ENCODE data around the gene IL27RA. TPM values are rescaled to one million over a fixed set of nuclear protein-coding genes. Genes with fewer than 3 reads are reported as not detected.

Gene IL27RA
- total RNA-seq, 1 experiment from 2014 or later = 7.8 TPM

DNA sequence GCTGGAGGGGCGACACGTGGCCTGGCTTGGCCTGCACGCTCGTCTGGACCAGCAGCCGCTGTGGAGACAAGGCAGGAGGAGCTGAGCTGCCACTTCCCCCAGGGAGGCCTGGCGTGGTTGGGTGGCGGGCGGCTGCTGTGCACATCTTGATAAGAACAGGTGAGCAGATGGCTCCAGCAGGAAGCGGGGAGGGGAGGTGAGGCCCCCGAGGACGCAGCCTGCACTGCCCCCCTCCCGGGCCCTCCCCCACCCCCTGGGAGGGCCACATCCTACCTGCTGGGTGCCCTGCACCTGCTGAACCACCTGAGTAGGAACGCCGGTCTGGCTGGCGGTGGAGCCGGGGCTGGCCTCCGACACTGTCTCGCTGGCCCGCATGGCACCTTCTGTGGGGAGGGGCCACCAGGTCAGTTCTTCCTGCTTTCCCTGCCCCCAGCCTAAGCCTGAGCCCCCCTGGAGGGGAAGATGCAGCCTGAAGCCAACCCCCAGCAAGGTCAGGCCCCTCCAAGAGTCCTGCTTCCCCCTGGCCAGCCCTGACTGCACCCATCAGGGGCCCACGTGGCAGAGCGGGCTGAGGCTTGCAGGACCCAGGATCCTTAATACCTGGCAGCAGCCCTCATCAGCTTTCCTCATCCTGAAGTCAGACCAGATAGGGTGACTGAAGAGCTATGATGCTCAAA is 48.2 kb upstream of the IL27RA start:
- POLR2A ChIA-PET (ENCODE audit: unreplicated experiment) = no interaction called here
- DNase-seq = no peak
- H3K27me3 ChIP-seq (ENCODE audit: insufficient read depth, low read depth) = no peaks in the 10 kb centered on the region
- TF ChIP-seq EZH2 (IDR thresholded peaks at IDR 0.05; ENCODE audit: low read depth) = no peak
- TF ChIP-seq, protein P1, sequence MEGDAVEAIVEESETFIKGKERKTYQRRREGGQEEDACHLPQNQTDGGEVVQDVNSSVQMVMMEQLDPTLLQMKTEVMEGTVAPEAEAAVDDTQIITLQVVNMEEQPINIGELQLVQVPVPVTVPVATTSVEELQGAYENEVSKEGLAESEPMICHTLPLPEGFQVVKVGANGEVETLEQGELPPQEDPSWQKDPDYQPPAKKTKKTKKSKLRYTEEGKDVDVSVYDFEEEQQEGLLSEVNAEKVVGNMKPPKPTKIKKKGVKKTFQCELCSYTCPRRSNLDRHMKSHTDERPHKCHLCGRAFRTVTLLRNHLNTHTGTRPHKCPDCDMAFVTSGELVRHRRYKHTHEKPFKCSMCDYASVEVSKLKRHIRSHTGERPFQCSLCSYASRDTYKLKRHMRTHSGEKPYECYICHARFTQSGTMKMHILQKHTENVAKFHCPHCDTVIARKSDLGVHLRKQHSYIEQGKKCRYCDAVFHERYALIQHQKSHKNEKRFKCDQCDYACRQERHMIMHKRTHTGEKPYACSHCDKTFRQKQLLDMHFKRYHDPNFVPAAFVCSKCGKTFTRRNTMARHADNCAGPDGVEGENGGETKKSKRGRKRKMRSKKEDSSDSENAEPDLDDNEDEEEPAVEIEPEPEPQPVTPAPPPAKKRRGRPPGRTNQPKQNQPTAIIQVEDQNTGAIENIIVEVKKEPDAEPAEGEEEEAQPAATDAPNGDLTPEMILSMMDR (conservative IDR thresholded peaks at IDR 0.05) = no peak
- peaks cover 6% of the 10 kb centered on the region; the same call in 1 of the 2 replicates for H4K20me1 ChIP-seq (ENCODE audit: insufficient read depth)
- no peak overlapping the region for H3K27ac ChIP-seq
- H2AFZ ChIP-seq = no peak overlapping the region
- H3K9me2 ChIP-seq (ENCODE audit: insufficient read depth) = no peaks in the 10 kb centered on the region
- H3K4me1 ChIP-seq (replicated peaks; ENCODE audit: insufficient read depth) = no peaks in the 10 kb centered on the region
- no peaks in the 10 kb centered on the region for H3K79me2 ChIP-seq (ENCODE audit: low read depth)
- H3K36me3 ChIP-seq (ENCODE audit: low read depth) = no peaks in the 10 kb centered on the region
- intact Hi-C loops (cut with micrococcal nuclease; ENCODE audit: unreplicated experiment) = no loop called here
- H3F3A ChIP-seq (ENCODE audit: insufficient read depth, low read depth) = 0 out of 2 replicates have a peak, but pooled peaks cover 5% of the 10 kb centered on the region
- H3K4me3 ChIP-seq = no peak overlapping the region
- no TSS peak for BruUV-seq (replicated peaks)
- CTCF ChIA-PET = no interaction called here
- H3K9me3 ChIP-seq (ENCODE audit: insufficient read depth, low read depth) = no peaks in the 10 kb centered on the region
- no peak overlapping the region for H3K4me2 ChIP-seq

DNA sequence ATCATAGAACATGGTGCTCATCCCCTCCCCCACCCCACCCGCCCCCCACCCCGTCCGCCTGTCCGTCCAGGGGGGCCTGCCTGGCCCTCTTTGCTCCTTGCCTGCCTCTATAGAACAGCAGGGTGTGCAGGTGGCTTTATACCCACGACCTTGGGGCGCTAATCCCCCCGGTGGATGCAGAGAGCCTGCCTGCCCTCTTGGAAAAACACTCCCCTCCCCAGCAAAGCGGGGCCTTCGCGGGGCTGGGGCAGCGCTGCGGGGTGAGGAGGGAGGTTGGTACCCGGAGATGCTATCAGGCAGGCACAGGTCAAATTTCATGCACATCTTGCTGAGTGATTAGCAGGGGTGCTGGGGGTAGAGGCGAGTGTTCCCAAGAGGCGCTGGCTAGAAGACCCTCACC is 47.4 kb upstream of the IL27RA start:
- Histone ChIP-seq H4K20me1 (ENCODE audit: insufficient read depth) (peaks cover 6% of the 10 kb centered on the region; the same call in 1 of the 2 replicates), H3K36me3 (ENCODE audit: low read depth) (no peaks in the 10 kb centered on the region), H3K9me3 (ENCODE audit: insufficient read depth, low read depth) (no peaks in the 10 kb centered on the region), H3K4me3 (no peak overlapping the region), H3K4me1 (replicated peaks; ENCODE audit: insufficient read depth) (no peaks in the 10 kb centered on the region), H3K27ac (no peak overlapping the region), H3K79me2 (ENCODE audit: low read depth) (no peaks in the 10 kb centered on the region), H3K9me2 (ENCODE audit: insufficient read depth) (no peaks in the 10 kb centered on the region), H3K4me2 (no peak overlapping the region), H3F3A (ENCODE audit: insufficient read depth, low read depth) (0 out of 2 replicates have a peak, but pooled peaks cover 5% of the 10 kb centered on the region), H3K27me3 (ENCODE audit: insufficient read depth, low read depth) (no peaks in the 10 kb centered on the region), H2AFZ (no peak overlapping the region)
- POLR2A ChIA-PET (ENCODE audit: unreplicated experiment) = no interaction called here
- no peak for TF ChIP-seq EZH2 (IDR thresholded peaks at IDR 0.05; ENCODE audit: low read depth)
- TF ChIP-seq, protein P1 (conservative IDR thresholded peaks at IDR 0.05) = no peak
- BruUV-seq (replicated peaks) = no TSS peak
- DNase-seq = no peak
- CTCF ChIA-PET = no interaction called here
- intact Hi-C loops (cut with micrococcal nuclease; ENCODE audit: unreplicated experiment) = no loop called here

DNA sequence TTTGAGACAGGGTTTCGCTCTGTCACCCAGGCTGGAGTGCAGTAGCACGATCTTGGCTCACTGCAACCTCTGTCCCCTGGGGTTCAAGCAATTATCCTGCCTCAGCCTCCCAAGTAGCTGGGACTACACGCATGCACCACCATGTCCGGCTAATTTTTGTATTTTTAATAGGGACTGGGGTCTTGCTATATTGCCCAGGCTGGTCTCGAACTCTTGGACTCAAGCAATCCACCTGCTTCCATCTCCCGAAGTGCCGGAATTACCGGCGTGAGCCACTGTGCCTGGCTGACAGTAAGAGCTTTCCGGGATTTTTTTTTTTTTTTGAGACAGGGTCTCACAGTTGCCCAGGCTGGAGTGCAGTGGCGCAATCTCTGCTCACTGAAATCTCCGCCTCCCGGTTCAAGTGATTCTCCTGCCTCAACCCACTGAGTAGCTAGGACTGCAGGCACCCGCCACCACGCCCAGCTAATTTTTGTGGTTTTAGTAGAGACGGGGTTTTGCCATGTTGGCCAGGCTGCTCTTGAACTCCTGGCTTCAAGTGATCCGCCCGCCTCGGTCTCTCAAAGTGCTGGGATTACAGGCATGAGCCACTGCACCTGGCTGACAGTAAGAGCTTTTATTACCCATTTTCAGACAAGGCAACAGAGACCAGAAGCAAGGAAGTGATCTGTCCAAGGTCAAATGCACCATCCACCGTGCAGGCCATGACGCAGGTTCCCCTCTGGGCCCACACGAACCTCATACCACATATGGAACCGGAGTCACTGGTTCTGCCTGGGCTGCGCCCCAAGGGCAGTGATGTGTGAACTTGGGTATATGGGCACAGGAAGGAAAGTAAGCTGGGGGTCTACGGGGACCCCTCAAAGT is 46.5 kb upstream of the IL27RA start:
- peaks cover 6% of the 10 kb centered on the region; the same call in 1 of the 2 replicates for H4K20me1 ChIP-seq (ENCODE audit: insufficient read depth)
- no peaks in the 10 kb centered on the region for H3K36me3 ChIP-seq (ENCODE audit: low read depth)
- BruUV-seq (replicated peaks) = no TSS peak
- H3K9me3 ChIP-seq (ENCODE audit: insufficient read depth, low read depth) = no peaks in the 10 kb centered on the region
- ChIA-PET CTCF (no interaction called here), POLR2A (ENCODE audit: unreplicated experiment) (no interaction called here)
- no peak overlapping the region for H3K4me2 ChIP-seq
- H3K4me1 ChIP-seq (replicated peaks; ENCODE audit: insufficient read depth) = no peaks in the 10 kb centered on the region
- H3K27me3 ChIP-seq (ENCODE audit: insufficient read depth, low read depth) = no peaks in the 10 kb centered on the region
- intact Hi-C loops (cut with micrococcal nuclease; ENCODE audit: unreplicated experiment) = no loop called here
- H3F3A ChIP-seq (ENCODE audit: insufficient read depth, low read depth) = peaks cover 5% of the 10 kb centered on the region; the same call in 1 of the 2 replicates
- no peak for TF ChIP-seq EZH2 (IDR thresholded peaks at IDR 0.05; ENCODE audit: low read depth)
- TF ChIP-seq, protein P1 (conservative IDR thresholded peaks at IDR 0.05) = no peak
- H3K27ac ChIP-seq = no peak overlapping the region
- H3K9me2 ChIP-seq (ENCODE audit: insufficient read depth) = no peaks in the 10 kb centered on the region
- H3K4me3 ChIP-seq = no peak overlapping the region
- no peak overlapping the region for H2AFZ ChIP-seq
- DNase-seq = no peak
- H3K79me2 ChIP-seq (ENCODE audit: low read depth) = no peaks in the 10 kb centered on the region
